Kidney (tissue), 14 donors: Measurements from ENCODE around the gene ENPP3. TPM values are rescaled to one million over a fixed set of nuclear protein-coding genes. Genes with fewer than 3 reads are reported as not detected.

Experiments used
- DNase-seq, 5 donors: peaks; one replicate each; pipeline ENCODE4 v3.0.0-alpha.2; 2013 to 2020
- FAIRE-seq: peaks from 2 replicates; lab custom pipeline; 2012; peaks lifted over from hg19 to GRCh38; lab: Jason Lieb, UNC
- H3K27ac ChIP-seq, 2 donors: one replicate each; pipeline ENCODE4 v1.7.0; 2013; ENCODE audit warnings: low read depth in 2 of 2, low read length in 2 of 2, inconsistent platforms in 1 of 2
- H3K27me3 ChIP-seq: one replicate; pipeline ENCODE4 v1.7.1; 2013; ENCODE audit warnings: low read length, inconsistent platforms; ENCODE audit not compliant: control insufficient read depth, insufficient read depth
- H3K36me3 ChIP-seq, 3 donors: one replicate each; pipeline versions ENCODE4 v1.7.0 to v1.7.1; 2013; ENCODE audit warnings: low read length in 3 of 3, control low read depth in 1 of 3, inconsistent platforms in 1 of 3; ENCODE audit not compliant: insufficient read depth in 3 of 3, control insufficient read depth in 2 of 3
- H3K4me1 ChIP-seq, 3 donors: one replicate each; pipeline versions ENCODE4 v1.7.0 to v1.7.1; 2013; ENCODE audit warnings: low read length in 3 of 3, inconsistent platforms in 1 of 3, low read depth in 1 of 3; ENCODE audit not compliant: control insufficient read depth in 2 of 3, insufficient read depth in 2 of 3
- H3K4me3 ChIP-seq, 3 donors: one replicate each; pipeline versions ENCODE4 v1.7.0 to v1.8.1; 2013; ENCODE audit warnings: low read length in 3 of 3, control low read depth in 1 of 3, inconsistent platforms in 1 of 3
- H3K9ac ChIP-seq, 3 donors: one replicate each; pipeline versions ENCODE4 v1.7.0 to v1.7.1; 2013; ENCODE audit warnings: low read length in 3 of 3, control low read depth in 1 of 3, inconsistent platforms in 1 of 3
- H3K9me3 ChIP-seq, 3 donors: one replicate each; pipeline versions ENCODE4 v1.7.0 to v1.7.1; 2013; ENCODE audit warnings: low read length in 3 of 3, control low read depth in 1 of 3, inconsistent platforms in 1 of 3; ENCODE audit not compliant: control insufficient read depth in 2 of 3, insufficient read depth in 1 of 3
- CTCF ChIP-seq: IDR thresholded peaks from 3 replicates; pipeline ENCODE4 v1.5.1; 2012; ENCODE audit warnings: mild to moderate bottlenecking, moderate library complexity, borderline replicate concordance; ENCODE audit not compliant: insufficient read depth; ENCODE audit errors: extremely low read depth
- intact Hi-C: fragments of 100-400 bp; cut with DNase I; formaldehyde crosslinking; loops from one replicate; pipeline ENCODE4 v1.11.1; 2022
- polyA plus RNA-seq: library from polyadenylated mRNA; stranded (reverse); fragments of 350-450 nt; fragmentation: Illumina TruSeq; extraction: RNeasy Lipid Tissue Mini Kit (QIAGEN cat#74804); gene quantifications from one replicate; pipeline ENCODE4 v1.2.3, GENCODE V29; 2014; ENCODE audit warnings: low read depth, low replicate concordance; ENCODE audit not compliant: insufficient read depth
- total RNA-seq: library from RNA; stranded (reverse); fragmentation: NEBNext Ultra II Directional; extraction: Animal tissue kit (Norgen Biotek cat#: 25700); gene quantifications from one replicate; pipeline ENCODE4 v1.2.1, GENCODE V29; 2021
- donor health status: control.
- donor health status: control.
- donor health status: control.
- donor health status: control.
- donor health status: control.
- donor health status: DM: yes; HTN: yes; CAD: no.
- donor health status: Normal renal cell carcinoma (clear cell type).

The ENPP3 gene
- total and polyA plus RNA-seq, 2 donors from 2014 or later, result 2.0 to 2.5 TPM

GRCh38 chr6:131770776-131771175 lies 133.7 kb downstream of the ENPP3 start:
- no peak for FAIRE-seq
- intact Hi-C loops, result no loop called here

GRCh38 chr6:131773284-131773950 lies 136.3 kb downstream of the ENPP3 start:
- FAIRE-seq, result no peak
- DNase-seq, result no peak
- no peak overlapping the region for H3K27ac ChIP-seq
- no peaks in the 10 kb centered on the region for H3K9me3 ChIP-seq
- no peaks in the 10 kb centered on the region for H3K27me3 ChIP-seq
- H3K4me3 ChIP-seq, result no peak overlapping the region
- H3K9ac ChIP-seq, result no peak overlapping the region
- H3K4me1 ChIP-seq, result no peaks in the 10 kb centered on the region
- H3K36me3 ChIP-seq, result no peaks in the 10 kb centered on the region
- intact Hi-C loops, result no loop called here
- TF ChIP-seq CTCF, result no peak

More at GRCh38 chr6:131770776-131771175, 133.7 kb downstream of the ENPP3 start:
- H3K9ac ChIP-seq, result no peak overlapping the region
- no peak overlapping the region for H3K4me3 ChIP-seq
- DNase-seq, result no peak
- no peak for TF ChIP-seq CTCF
- H3K4me1 ChIP-seq, result no peaks in the 10 kb centered on the region
- no peak overlapping the region for H3K27ac ChIP-seq
- H3K36me3 ChIP-seq, result no peaks in the 10 kb centered on the region
- H3K9me3 ChIP-seq, result no peaks in the 10 kb centered on the region
- no peaks in the 10 kb centered on the region for H3K27me3 ChIP-seq

- H3K4me1 ChIP-seq, result no peaks in the 10 kb centered on the region
- intact Hi-C loops, result no loop called here
- no peak for TF ChIP-seq CTCF
- DNase-seq (no peak), FAIRE-seq (no peak)
- H3K9ac ChIP-seq, result no peak overlapping the region
- no peaks in the 10 kb centered on the region for H3K27me3 ChIP-seq
- no peaks in the 10 kb centered on the region for H3K9me3 ChIP-seq
- H3K36me3 ChIP-seq, result no peaks in the 10 kb centered on the region
- H3K4me3 ChIP-seq, result no peak overlapping the region
- H3K27ac ChIP-seq, result no peak overlapping the region
These were observed 138.8 kb downstream of the ENPP3 start for GRCh38 chr6:131775886-131776285.
